Liver (tissue), 9 donors: Measurements from ENCODE around the gene SETBP1. TPM values are rescaled to one million over a fixed set of nuclear protein-coding genes. Genes with fewer than 3 reads are reported as not detected.

Experiments
- DNase-seq: peaks from one replicate; pipeline ENCODE4 v3.0.0-alpha.2; 2017; ENCODE audit warnings: low spot score
- H3K27ac ChIP-seq, 2 donors: one replicate each; pipeline ENCODE4 v1.7.0; 2013; ENCODE audit warnings: inconsistent platforms in 2 of 2, low read length in 2 of 2, control low read depth in 1 of 2, low read depth in 1 of 2, mild to moderate bottlenecking in 1 of 2
- H3K27me3 ChIP-seq, 4 donors: one replicate each; pipeline versions ENCODE4 v1.6.1 to v1.7.0; 2013; ENCODE audit warnings: low read length in 3 of 4, inconsistent platforms in 1 of 4, mild to moderate bottlenecking in 1 of 4, moderate library complexity in 1 of 4; ENCODE audit not compliant: control insufficient read depth in 4 of 4, insufficient read depth in 4 of 4
- H3K36me3 ChIP-seq, 4 donors: one replicate each; pipeline versions ENCODE4 v1.6.1 to v1.7.0; 2013; ENCODE audit warnings: low read length in 3 of 4, mild to moderate bottlenecking in 3 of 4, low read depth in 1 of 4, moderate library complexity in 1 of 4; ENCODE audit not compliant: control insufficient read depth in 4 of 4, insufficient read depth in 3 of 4
- H3K4me1 ChIP-seq, 4 donors: one replicate each; pipeline versions ENCODE4 v1.6.1 to v1.7.0; 2013; ENCODE audit warnings: low read length in 3 of 4, mild to moderate bottlenecking in 3 of 4, moderate library complexity in 1 of 4; ENCODE audit not compliant: control insufficient read depth in 4 of 4, insufficient read depth in 4 of 4
- H3K4me3 ChIP-seq, 3 donors: one replicate each; pipeline versions ENCODE4 v1.6.1 to v1.7.0; 2013; ENCODE audit warnings: low read length in 3 of 3, control low read depth in 1 of 3, low read depth in 1 of 3, mild to moderate bottlenecking in 1 of 3
- H3K9ac ChIP-seq, 2 donors: one replicate each; pipeline ENCODE4 v1.7.0; 2013; ENCODE audit warnings: low read length in 2 of 2, mild to moderate bottlenecking in 2 of 2, moderate library complexity in 2 of 2, control low read depth in 1 of 2, low read depth in 1 of 2
- H3K9me3 ChIP-seq, 4 donors: one replicate each; pipeline versions ENCODE4 v1.6.1 to v1.7.0; 2013; ENCODE audit warnings: low read length in 3 of 4; ENCODE audit not compliant: control insufficient read depth in 4 of 4
- ATF3 ChIP-seq: IDR thresholded peaks from 2 replicates; pipeline ENCODE4 v1.6.1; 2016; ENCODE audit warnings: antibody characterized with exemption
- CTCF ChIP-seq: fragments of 150-350 bp; IDR thresholded peaks from 2 replicates; pipeline ENCODE4 v1.5.1; 2017; ENCODE audit warnings: improper control_type of control experiment, low read depth, low read length; ENCODE audit not compliant: missing input control
- EGR1 ChIP-seq, 2 donors: IDR thresholded peaks; 2 replicates each; pipeline ENCODE4 v1.6.1; 2016 to 2018; ENCODE audit warnings: antibody characterized with exemption in 2 of 2, low read depth in 2 of 2
- FOXA1 ChIP-seq: IDR thresholded peaks from 2 replicates; pipeline ENCODE4 v1.6.1; 2016; ENCODE audit warnings: antibody characterized with exemption
- JUND ChIP-seq, 2 donors: IDR thresholded peaks; 2 replicates each; pipeline ENCODE4 v1.6.1; 2016; ENCODE audit warnings: antibody characterized with exemption in 2 of 2
- NR2F2 ChIP-seq: IDR thresholded peaks from 2 replicates; pipeline ENCODE4 v1.6.1; 2016; ENCODE audit warnings: antibody characterized with exemption
- REST ChIP-seq: IDR thresholded peaks from 2 replicates; pipeline ENCODE4 v1.6.1; 2016; ENCODE audit warnings: antibody characterized with exemption, mild to moderate bottlenecking
- RXRA ChIP-seq, 2 donors: IDR thresholded peaks; 2 replicates each; pipeline ENCODE4 v1.6.1; 2017 to 2018; ENCODE audit warnings: antibody characterized with exemption in 2 of 2, mild to moderate bottlenecking in 1 of 2
- SP1 ChIP-seq: IDR thresholded peaks from 2 replicates; pipeline ENCODE4 v1.6.1; 2018; ENCODE audit warnings: antibody characterized with exemption, mild to moderate bottlenecking
- ZBTB33 ChIP-seq: IDR thresholded peaks from 2 replicates; pipeline ENCODE4 v1.6.1; 2016; ENCODE audit warnings: antibody characterized with exemption
- WGBS: extraction: QIAGEN DNeasy Blood & Tissue Kit; methylation state at CpG from one replicate; pipeline ENCODE4 v1.1.7; 2013; 5-methylcytosine and 5-hydroxymethylcytosine counted together
- polyA plus RNA-seq, 2 donors: library from polyadenylated mRNA; stranded (reverse) in 1 of 2; unstranded in 1 of 2; fragments of 200-250 nt in 1 of 2; fragments of >200 nt in 1 of 2; fragmentation: Nextera tagmentation in 1 of 2; extraction: Ambion mirVana in 1 of 2; gene quantifications; one replicate each; pipeline versions ENCODE4 v1.2.1 to v1.2.3, GENCODE V29; 2013 to 2015
- total RNA-seq, 2 donors: library from RNA; depleted of rRNA; stranded (reverse); fragments of >200 nt; gene quantifications; one replicate each; pipeline ENCODE4 v1.2.3, GENCODE V29; 2014
- donor health status: healthy.
- donor health status: healthy.
- donor health status: healthy.
- donor health status: healthy.
- donor health status: healthy.

The SETBP1 gene
- total and polyA plus RNA-seq, 4 donors = 2.5 to 15.8 (median 4.7) TPM

GRCh38 chr18:44815108-44815507, 134.4 kb downstream of the SETBP1 start (continued):
- no peak for TF ChIP-seq ZBTB33

- no peak overlapping the region for H3K4me3 ChIP-seq
- H3K27ac ChIP-seq = no peak overlapping the region
- H3K27me3 ChIP-seq = no peaks in the 10 kb centered on the region
- no peak for TF ChIP-seq ATF3
- no peak for TF ChIP-seq REST
- TF ChIP-seq ZBTB33 = no peak
- no peak for TF ChIP-seq EGR1 (IDR thresholded peaks at IDR 0.05; ENCODE audit: low read depth in 2 of 2)
- H3K4me1 ChIP-seq = peaks cover 2 to 17% (median 5%) of the 10 kb centered on the region in 4 donors
- no peaks in the 10 kb centered on the region for H3K36me3 ChIP-seq
- no peak for DNase-seq
- no peaks in the 10 kb centered on the region for H3K9me3 ChIP-seq
- WGBS = 87% methylated on average over 3 of the region's 3 CpGs
- H3K9ac ChIP-seq = no peak overlapping the region
These were observed 135.4 kb downstream of the SETBP1 start for GRCh38 chr18:44816050-44816449.

GRCh38 chr18:44816477-44816876, 135.8 kb downstream of the SETBP1 start:
- TF ChIP-seq ATF3 = no peak
- TF ChIP-seq CTCF = no peak
- TF ChIP-seq FOXA1 = no peak
- TF ChIP-seq NR2F2 = no peak
- TF ChIP-seq ZBTB33 = no peak
- TF ChIP-seq SP1 = no peak
- no peak for TF ChIP-seq RXRA (IDR thresholded peaks at IDR 0.05)
- no peak for TF ChIP-seq JUND (IDR thresholded peaks at IDR 0.05)
- Histone ChIP-seq H3K27ac (no peak overlapping the region), H3K9me3 (no peaks in the 10 kb centered on the region), H3K27me3 (no peaks in the 10 kb centered on the region), H3K9ac (no peak overlapping the region), H3K36me3 (no peaks in the 10 kb centered on the region), H3K4me1 (peaks cover 2 to 21% (median 6%) of the 10 kb centered on the region in 4 donors), H3K4me3 (no peak overlapping the region)
- no peak for DNase-seq
- 96% methylated on average over 6 of the region's 6 CpGs for whole genome bisulfite sequencing
